ENCODE measurements around the gene CLDND2. TPM values are rescaled to one million over a fixed set of nuclear protein-coding genes. Genes with fewer than 3 reads are reported as not detected.
A peak's percentile ranks its signal among the peaks of the same experiment; 100 is the strongest.

Gene CLDND2
- total RNA-seq, 2 donors from 2014 or later: not detected

GRCh38 chr19:51341066-51341465 is 27.7 kb downstream of the CLDND2 start:
- no peak for TF ChIP-seq CTCF (IDR thresholded peaks at IDR 0.05)
- no peak for TF ChIP-seq POLR2A (IDR thresholded peaks at IDR 0.05)
- intact Hi-C loops (cut with DNase I): loop anchor here (10.0 kb wide), 1 partner anchor 54 kb away; the partner anchor contains the start of gene C19orf84
- Histone ChIP-seq H3K4me1 (peaks cover 22% of the 10 kb centered on the region), H3K27me3 (no peaks in the 10 kb centered on the region), H3K4me3 (no peak overlapping the region), H3K27ac (no peak overlapping the region), H3K9me3 (no peaks in the 10 kb centered on the region), H3K36me3 (replicated peaks in 1 of 2; ENCODE audit: insufficient read depth in 1 of 2, low read depth in 2 of 2) (peaks cover 0 to 4% of the 10 kb centered on the region in 2 donors)
- DNase-seq (no peak), ATAC-seq (no peak)
- WGBS, 2 donors: 83 to 87% methylated on average over 8 to 17 of the region's 18 CpGs

- ATAC-seq (peak; percentile 94), DNase-seq (peak; percentile 95 to 98 (median 98))
- intact Hi-C loops (cut with DNase I): loop anchor here (10.0 kb wide), 1 partner anchor 55 kb away; the partner anchor contains the start of gene C19orf84
- WGBS, 2 donors: 0 to 13% methylated on average over 26 to 79 of the region's 107 CpGs
- peak overlapping the region in 1 of 2 donors; percentile 9 for H3K4me3 ChIP-seq
- H3K36me3 ChIP-seq (replicated peaks in 1 of 2; ENCODE audit: insufficient read depth in 1 of 2, low read depth in 2 of 2): peaks cover 0 to 2% of the 10 kb centered on the region in 2 donors
- no peaks in the 10 kb centered on the region for H3K9me3 ChIP-seq
- TF ChIP-seq POLR2A (IDR thresholded peaks at IDR 0.05) (peak in 1 of 3 donors; percentile 17), CTCF (IDR thresholded peaks at IDR 0.05) (peak in 2 of 7 experiments; percentile 43 to 57)
- H3K27me3 ChIP-seq: no peaks in the 10 kb centered on the region
- H3K27ac ChIP-seq: peak overlapping the region in 3 of 4 donors; percentile 7 to 61 (median 44)
- peaks cover 22% of the 10 kb centered on the region for H3K4me1 ChIP-seq
Observed at GRCh38 chr19:51339687-51340656, 28.8 kb downstream of the CLDND2 start.

- H3K4me1 ChIP-seq: peaks cover 22% of the 10 kb centered on the region
- whole genome bisulfite sequencing, 2 donors: 0 to 2% methylated on average over 10 of the region's 10 CpGs
- H3K36me3 ChIP-seq (replicated peaks in 1 of 2; ENCODE audit: insufficient read depth in 1 of 2, low read depth in 2 of 2): no peaks in the 10 kb centered on the region
- DNase-seq (no peak), ATAC-seq (no peak)
- no peaks in the 10 kb centered on the region for H3K9me3 ChIP-seq
- no peak for TF ChIP-seq POLR2A (IDR thresholded peaks at IDR 0.05)
- no peak for TF ChIP-seq CTCF (IDR thresholded peaks at IDR 0.05)
- H3K27me3 ChIP-seq: no peaks in the 10 kb centered on the region
- H3K4me3 ChIP-seq: peak overlapping the region in 1 of 2 donors; percentile 9
- H3K27ac ChIP-seq: peak overlapping the region in 3 of 4 donors; percentile 7 to 61 (median 41)
- intact Hi-C loops (cut with DNase I): no loop called here
Observed at GRCh38 chr19:51339313-51339686, 29.5 kb downstream of the CLDND2 start.

GRCh38 chr19:51338563-51339312 is 30.1 kb downstream of the CLDND2 start:
- H3K36me3 ChIP-seq (replicated peaks in 1 of 2; ENCODE audit: insufficient read depth in 1 of 2, low read depth in 2 of 2): no peaks in the 10 kb centered on the region
- H3K27ac ChIP-seq: peak overlapping the region in 2 of 4 donors; percentile 41 to 61
- 1 to 4% methylated on average over 25 to 43 of the region's 43 CpGs for WGBS, 2 donors
- DNase-seq: peak; percentile 81 to 88 (median 82)
- no peaks in the 10 kb centered on the region for H3K27me3 ChIP-seq
- TF ChIP-seq CTCF (IDR thresholded peaks at IDR 0.05) (peak; percentile 76 to 91 (median 84)), POLR2A (IDR thresholded peaks at IDR 0.05) (no peak)
- ATAC-seq: peak; percentile 74
- H3K4me3 ChIP-seq: peak overlapping the region in 1 of 2 donors; percentile 9
- H3K4me1 ChIP-seq: peaks cover 22% of the 10 kb centered on the region
- no peaks in the 10 kb centered on the region for H3K9me3 ChIP-seq
- intact Hi-C loops (cut with DNase I): no loop called here
